Nephron (organoid): ENCODE data around the gene EGFL6.

ENCODE experiments used
- H3K27ac Mint-ChIP-seq, 3 experiments: 2 replicates each; pipeline ENCODE4 v1.8.0; 2020; ENCODE audit warnings: mixed read lengths in 3 of 3, mild to moderate bottlenecking in 2 of 3, moderate library complexity in 1 of 3
- H3K27me3 Mint-ChIP-seq: 2 replicates; pipeline ENCODE4 v1.8.0; 2021; ENCODE audit warnings: low read depth, mild to moderate bottlenecking, moderate library complexity, mixed read lengths
- H3K36me3 Mint-ChIP-seq: 2 replicates; pipeline ENCODE4 v1.8.0; 2020; ENCODE audit warnings: low read depth, mixed read lengths
- H3K4me1 Mint-ChIP-seq: 2 replicates; pipeline ENCODE4 v1.8.0; 2020; ENCODE audit warnings: mixed read lengths
- H3K4me3 Mint-ChIP-seq, 3 experiments: 2 replicates each; pipeline ENCODE4 v1.8.0; 2020; ENCODE audit warnings: mild to moderate bottlenecking in 3 of 3, mixed read lengths in 3 of 3, moderate library complexity in 2 of 3
- H3K9me3 Mint-ChIP-seq: 2 replicates; pipeline ENCODE4 v1.8.0; 2020; ENCODE audit warnings: mixed read lengths
- TF ChIP-seq, protein P1 (sequence below), 3 experiments: fragments of 200-600 bp; sonication (generic); IDR thresholded peaks; one replicate each; pipeline ENCODE4 v1.5.0; 2021; ENCODE audit warnings: antibody characterized with exemption in 3 of 3; ENCODE audit not compliant: unreplicated experiment in 3 of 3

EGFL6 gene

DNA sequence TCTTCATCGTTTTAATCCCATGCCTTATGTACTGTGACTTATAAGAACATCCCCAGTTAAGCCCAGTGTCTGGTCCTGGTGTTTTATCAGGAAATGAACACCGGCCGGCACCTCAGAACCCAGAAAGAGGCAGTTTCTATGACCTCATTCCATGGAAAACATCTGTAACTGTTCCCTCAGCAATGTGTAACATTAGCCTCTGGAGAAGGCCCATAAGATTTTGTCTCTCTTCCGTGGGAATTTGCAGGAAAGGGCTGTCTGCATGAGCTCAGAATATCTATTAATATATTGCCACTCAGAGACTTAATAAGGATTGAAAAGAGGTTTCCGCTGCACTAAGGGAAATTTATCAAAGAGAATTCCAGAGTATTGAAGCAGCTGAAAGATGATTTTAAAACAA is 80.4 kb downstream of the EGFL6 start:
- Mint-ChIP-seq H3K9me3 (no peaks in the 10 kb centered on the region), H3K4me1 (peaks cover 38% of the 10 kb centered on the region)

DNA sequence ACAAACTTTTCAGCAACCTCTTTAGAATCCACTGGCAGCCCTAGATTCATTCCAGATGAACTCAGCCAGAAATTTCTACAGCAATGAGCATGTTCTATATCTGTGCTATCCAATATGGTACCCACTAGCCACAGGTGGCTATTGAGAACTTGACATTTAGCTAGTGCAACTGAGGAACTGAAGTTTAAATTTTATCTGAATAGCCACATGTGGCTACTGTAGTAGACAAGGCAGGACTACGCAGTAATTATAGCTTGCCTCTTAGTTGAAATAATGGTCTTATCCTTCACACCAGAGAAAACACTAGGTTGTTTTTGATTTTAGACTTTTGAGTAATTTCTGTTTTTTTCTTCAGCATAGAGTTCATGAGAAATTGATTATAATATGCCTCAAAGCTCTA is 80.9 kb downstream of the EGFL6 start:
- no peak overlapping the region for H3K4me3 Mint-ChIP-seq
- peak overlapping the region; percentile 90 to 95 (median 92) for H3K27ac Mint-ChIP-seq
- H3K4me1 Mint-ChIP-seq, result peaks cover 38% of the 10 kb centered on the region
- H3K27me3 Mint-ChIP-seq, result no peaks in the 10 kb centered on the region
- TF ChIP-seq, protein P1, sequence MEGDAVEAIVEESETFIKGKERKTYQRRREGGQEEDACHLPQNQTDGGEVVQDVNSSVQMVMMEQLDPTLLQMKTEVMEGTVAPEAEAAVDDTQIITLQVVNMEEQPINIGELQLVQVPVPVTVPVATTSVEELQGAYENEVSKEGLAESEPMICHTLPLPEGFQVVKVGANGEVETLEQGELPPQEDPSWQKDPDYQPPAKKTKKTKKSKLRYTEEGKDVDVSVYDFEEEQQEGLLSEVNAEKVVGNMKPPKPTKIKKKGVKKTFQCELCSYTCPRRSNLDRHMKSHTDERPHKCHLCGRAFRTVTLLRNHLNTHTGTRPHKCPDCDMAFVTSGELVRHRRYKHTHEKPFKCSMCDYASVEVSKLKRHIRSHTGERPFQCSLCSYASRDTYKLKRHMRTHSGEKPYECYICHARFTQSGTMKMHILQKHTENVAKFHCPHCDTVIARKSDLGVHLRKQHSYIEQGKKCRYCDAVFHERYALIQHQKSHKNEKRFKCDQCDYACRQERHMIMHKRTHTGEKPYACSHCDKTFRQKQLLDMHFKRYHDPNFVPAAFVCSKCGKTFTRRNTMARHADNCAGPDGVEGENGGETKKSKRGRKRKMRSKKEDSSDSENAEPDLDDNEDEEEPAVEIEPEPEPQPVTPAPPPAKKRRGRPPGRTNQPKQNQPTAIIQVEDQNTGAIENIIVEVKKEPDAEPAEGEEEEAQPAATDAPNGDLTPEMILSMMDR (IDR thresholded peaks at IDR 0.05; ENCODE audit: unreplicated experiment in 3 of 3), result no peak
- no peaks in the 10 kb centered on the region for H3K9me3 Mint-ChIP-seq
- no peaks in the 10 kb centered on the region for H3K36me3 Mint-ChIP-seq

More for the DNA sequence above, 80.4 kb downstream of the EGFL6 start:
- no peak overlapping the region for H3K4me3 Mint-ChIP-seq
- TF ChIP-seq, protein P1 (IDR thresholded peaks at IDR 0.05; ENCODE audit: unreplicated experiment in 3 of 3), result no peak
- peak overlapping the region; percentile 90 to 95 (median 92) for H3K27ac Mint-ChIP-seq
- no peaks in the 10 kb centered on the region for H3K27me3 Mint-ChIP-seq
- H3K36me3 Mint-ChIP-seq, result no peaks in the 10 kb centered on the region

DNA sequence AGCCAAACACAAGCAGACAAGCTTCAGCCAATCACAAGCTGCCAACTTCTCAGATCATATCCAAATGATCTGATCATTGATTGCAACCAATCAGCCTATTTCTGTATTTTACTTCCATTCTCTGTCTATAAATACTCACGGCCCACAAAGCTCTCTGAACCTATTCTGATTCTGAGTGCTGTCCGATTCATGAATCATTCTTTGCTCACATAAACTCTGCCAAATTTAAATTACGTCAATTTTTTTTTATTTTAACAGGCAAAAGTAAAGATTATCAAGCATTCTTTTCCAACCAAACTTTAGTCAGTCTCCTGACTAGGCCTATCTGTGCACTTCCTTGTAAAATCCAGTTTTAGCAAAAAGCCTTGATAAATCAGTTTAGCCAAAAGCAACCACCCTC is 81.7 kb downstream of the EGFL6 start:
- H3K36me3 Mint-ChIP-seq, result no peaks in the 10 kb centered on the region
- H3K9me3 Mint-ChIP-seq, result no peaks in the 10 kb centered on the region
- H3K4me3 Mint-ChIP-seq, result peak overlapping the region in 1 of 3 experiments; percentile 16
- H3K4me1 Mint-ChIP-seq, result peaks cover 33% of the 10 kb centered on the region
- no peaks in the 10 kb centered on the region for H3K27me3 Mint-ChIP-seq
- H3K27ac Mint-ChIP-seq, result peak overlapping the region in 2 of 3 experiments; percentile 60 to 90
- TF ChIP-seq, protein P1 (IDR thresholded peaks at IDR 0.05; ENCODE audit: unreplicated experiment in 3 of 3), result no peak

DNA sequence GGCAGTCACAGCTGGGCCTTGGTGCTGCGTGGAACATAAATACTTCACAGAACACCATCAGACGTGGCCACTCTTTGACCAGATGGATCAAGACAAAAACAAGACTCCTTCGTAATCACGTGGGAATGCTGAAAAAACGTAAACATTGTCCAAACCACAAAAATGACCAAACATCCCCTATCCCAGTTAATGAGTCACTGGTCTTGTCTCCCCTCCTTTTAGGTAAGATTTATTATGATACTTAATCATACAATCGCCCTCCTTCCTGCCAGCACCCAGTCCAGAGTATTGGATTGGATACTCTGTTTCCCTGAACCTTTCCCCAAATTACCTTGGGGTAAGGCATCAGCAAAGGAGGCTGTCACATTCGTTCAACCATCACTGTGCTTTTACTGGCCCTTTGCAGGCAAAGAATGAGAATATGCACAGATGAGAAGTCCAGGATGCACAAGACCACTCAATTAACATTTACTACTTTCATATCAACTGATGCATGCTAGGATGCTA is 82.9 kb downstream of the EGFL6 start:
- Mint-ChIP-seq H3K36me3 (no peaks in the 10 kb centered on the region), H3K4me1 (peaks cover 25% of the 10 kb centered on the region), H3K9me3 (no peaks in the 10 kb centered on the region), H3K27me3 (no peaks in the 10 kb centered on the region), H3K4me3 (peak overlapping the region; percentile 88 to 94 (median 92)), H3K27ac (peak overlapping the region; percentile 95 to 98 (median 98))
- TF ChIP-seq, protein P1 (IDR thresholded peaks at IDR 0.05; ENCODE audit: unreplicated experiment in 3 of 3), result no peak

DNA sequence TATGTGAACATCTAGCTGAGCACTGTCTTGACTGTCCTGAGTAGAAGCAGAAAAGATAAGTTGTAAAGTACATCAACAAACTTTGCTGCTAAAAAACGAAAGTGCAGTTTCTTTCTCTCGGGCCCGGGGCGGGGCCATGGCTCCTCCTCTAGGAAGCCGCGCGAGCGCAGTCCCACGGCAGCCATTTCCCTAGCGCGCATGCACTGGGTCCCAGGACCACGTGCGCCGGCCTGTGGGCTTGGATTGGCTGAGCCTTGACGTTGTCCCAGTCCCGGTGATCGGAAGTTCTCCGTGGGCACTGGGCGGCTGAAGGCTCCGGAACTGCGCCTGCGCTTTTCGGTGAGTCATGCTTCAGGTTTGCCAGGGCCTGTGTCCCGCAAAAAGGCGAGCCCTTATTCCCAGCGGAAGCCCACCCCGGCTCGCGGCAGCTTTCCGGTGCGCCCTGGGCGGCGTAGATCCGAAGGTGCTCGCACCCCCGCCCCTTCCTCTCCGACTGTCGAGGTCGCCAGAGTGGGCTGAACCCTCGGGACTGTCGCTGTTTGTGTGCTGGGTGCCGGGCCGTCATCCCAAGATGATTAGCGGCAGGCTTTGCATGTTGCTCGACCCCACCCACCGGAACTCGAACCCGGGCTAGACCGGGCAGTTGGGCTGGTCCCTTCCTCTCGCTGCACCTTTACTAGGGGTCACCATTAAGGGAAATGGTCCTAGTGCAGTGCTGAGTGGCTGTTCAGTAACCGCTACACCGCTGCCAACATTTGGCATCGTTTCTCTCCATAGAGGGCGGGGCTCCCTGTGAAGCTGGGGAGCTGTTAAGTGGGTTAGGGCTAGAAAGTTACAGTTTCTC is 83.7 kb downstream of the EGFL6 start, which contains the start of gene TCEANC:
TCEANC (plus strand) TSS at position 292 of the 844 bp plus-strand sequence. CDS start 9,368 bp downstream, outside the sequence.
- TF ChIP-seq, protein P1 (IDR thresholded peaks at IDR 0.05; ENCODE audit: unreplicated experiment in 3 of 3), result no peak
- peaks cover 18% of the 10 kb centered on the region for H3K4me1 Mint-ChIP-seq
- H3K4me3 Mint-ChIP-seq, result peak within 1 kb of the TSS; percentile 88 to 94 (median 92)

More for the DNA sequence above, 83.7 kb downstream of the EGFL6 start, which contains the start of gene TCEANC:
- H3K27me3 Mint-ChIP-seq, result no peaks in the 10 kb centered on the region
- no peaks in the 10 kb centered on the region for H3K36me3 Mint-ChIP-seq
- peak within 1 kb of the TSS; percentile 95 to 98 (median 98) for H3K27ac Mint-ChIP-seq
- H3K9me3 Mint-ChIP-seq, result no peaks in the 10 kb centered on the region
